HG03039 (cell line): ENCODE measurements around the gene TTLL12.

Experiments
- ATAC-seq: cut with Tn5 transposase; IDR thresholded peaks from one replicate; pipeline ENCODE4 v1.9.1; 2021; ENCODE audit warnings: mild to moderate bottlenecking, moderate library complexity; ENCODE audit not compliant: unreplicated experiment

TTLL12 gene

GRCh38 chr22:43200555-43200954 is 13.6 kb upstream of the TTLL12 start:
- no peak for ATAC-seq

- ATAC-seq: no peak
Observed at GRCh38 chr22:43200031-43200430, 13.1 kb upstream of the TTLL12 start.

GRCh38 chr22:43199541-43199940 is 12.6 kb upstream of the TTLL12 start:
- ATAC-seq: no peak

GRCh38 chr22:43198936-43199335 is 12.0 kb upstream of the TTLL12 start:
- ATAC-seq: no peak

GRCh38 chr22:43198126-43198525 is 11.2 kb upstream of the TTLL12 start:
- no peak for ATAC-seq

GRCh38 chr22:43197271-43197941 is 10.5 kb upstream of the TTLL12 start:
- no peak for ATAC-seq

- ATAC-seq: no peak
Observed at GRCh38 chr22:43191831-43192230, 4.9 kb upstream of the TTLL12 start.

GRCh38 chr22:43188829-43189545 is 2.1 kb upstream of the TTLL12 start:
- no peak for ATAC-seq

GRCh38 chr22:43187171-43188099 is 501 bp upstream of the TTLL12 start:
- peak; percentile 74 for ATAC-seq

- ATAC-seq: no peak
Observed at GRCh38 chr22:43185860-43186261, 1.1 kb downstream of the TTLL12 start.

GRCh38 chr22:43183496-43184277 is 3.2 kb downstream of the TTLL12 start:
- ATAC-seq: no peak

GRCh38 chr22:43182726-43183125 is 4.2 kb downstream of the TTLL12 start:
- no peak for ATAC-seq

GRCh38 chr22:43182118-43182517 is 4.8 kb downstream of the TTLL12 start:
- ATAC-seq: no peak

GRCh38 chr22:43181321-43182076 is 5.4 kb downstream of the TTLL12 start:
- ATAC-seq: no peak

GRCh38 chr22:43180670-43181069 is 6.3 kb downstream of the TTLL12 start:
- ATAC-seq: no peak

- no peak for ATAC-seq
Observed at GRCh38 chr22:43179911-43180195, 7.1 kb downstream of the TTLL12 start.

GRCh38 chr22:43179146-43179910 is 7.6 kb downstream of the TTLL12 start:
- no peak for ATAC-seq

GRCh38 chr22:43177479-43177878 is 9.5 kb downstream of the TTLL12 start:
- ATAC-seq: no peak

GRCh38 chr22:43176090-43176489 is 10.8 kb downstream of the TTLL12 start:
- ATAC-seq: no peak
